Measurements from ENCODE around the gene AK3. TPM values are rescaled to one million over a fixed set of nuclear protein-coding genes. Genes with fewer than 3 reads are reported as not detected.

The AK3 gene
- total RNA-seq, 1 experiment from 2014 or later = 41.5 TPM

GRCh38 chr9:4732890-4733289 is 8.1 kb downstream of the AK3 start:
- H3K27me3 ChIP-seq (ENCODE audit: insufficient read depth, low read length) = no peaks in the 10 kb centered on the region
- H3T11ph ChIP-seq (ENCODE audit: low read length) = no peak overlapping the region
- no peak for TF ChIP-seq CTCF (conservative IDR thresholded peaks at IDR 0.05)
- Mint-ChIP-seq H3K9me3 (no peaks in the 10 kb centered on the region), H3K27me3 (ENCODE audit: low read depth) (no peaks in the 10 kb centered on the region), H3K4me1 (peaks cover 2 to 3% of the 10 kb centered on the region in 2 experiments; a peak in 1 of 4 replicates), H3K36me3 (ENCODE audit: insufficient read depth in 1 of 3, low read depth in 3 of 3) (peaks cover 0 to 9% (median 0%) of the 10 kb centered on the region in 3 experiments; a peak in 3 of 7 replicates), H3K27ac (no peak overlapping the region), H3K4me3 (no peak overlapping the region)
- peaks cover 6% of the 10 kb centered on the region for H3K79me1 ChIP-seq (ENCODE audit: insufficient read depth, low read depth, low read length, poor library complexity, severe bottlenecking)
- H3K4me1 ChIP-seq (ENCODE audit: insufficient read depth, low read length) = no peaks in the 10 kb centered on the region
- H4K5ac ChIP-seq (ENCODE audit: insufficient read length, low read depth, low read length) = no peak overlapping the region
- no peak overlapping the region for H4K8ac ChIP-seq (replicated peaks; ENCODE audit: insufficient read length, low read depth, low read length)
- no peak overlapping the region for H3K4ac ChIP-seq (ENCODE audit: low read depth, low read length)
- no peak overlapping the region for H3K14ac ChIP-seq (ENCODE audit: insufficient read depth, low read length)
- no CpG with 5 or more reads among the region's 1 CpG for WGBS (ENCODE audit: extremely low coverage, insufficient read length, low lambda C conversion rate)
- H3K23ac ChIP-seq (ENCODE audit: insufficient read length, low read depth, low read length) = no peak overlapping the region
- H4K20me1 ChIP-seq (ENCODE audit: control insufficient read depth, insufficient read depth, insufficient read length) = no peaks in the 10 kb centered on the region
- H3K27ac ChIP-seq (ENCODE audit: insufficient read length, low read depth, low read length) = no peak overlapping the region
- no peak overlapping the region for H2AFZ ChIP-seq (ENCODE audit: low read length)
- H4K91ac ChIP-seq (ENCODE audit: insufficient read length, low read depth, low read length) = no peak overlapping the region
- H3K9me3 ChIP-seq (ENCODE audit: control insufficient read depth, low read depth, low read length) = no peaks in the 10 kb centered on the region
- no peak overlapping the region for H2AK5ac ChIP-seq (ENCODE audit: insufficient read length, low read length)
- H3K18ac ChIP-seq (ENCODE audit: insufficient read length, low read depth, low read length) = no peak overlapping the region
- DNase-seq = no peak
- no peak overlapping the region for H2BK12ac ChIP-seq (ENCODE audit: insufficient read length, low read depth, low read length)
- no peak overlapping the region for H3K9ac ChIP-seq (ENCODE audit: extremely low read depth, insufficient read length, low read length)
- no peak overlapping the region for H2BK15ac ChIP-seq (ENCODE audit: low read depth, low read length)
- no peak overlapping the region for H2BK120ac ChIP-seq (ENCODE audit: low read depth, low read length, poor library complexity, severe bottlenecking)
- no peak overlapping the region for H2BK20ac ChIP-seq (ENCODE audit: low read depth, low read length, poor library complexity, severe bottlenecking)
- no peak overlapping the region for H3K56ac ChIP-seq (ENCODE audit: insufficient read length, low read depth, low read length)
- no peaks in the 10 kb centered on the region for H3K23me2 ChIP-seq (ENCODE audit: insufficient read length, low read depth, low read length, poor library complexity, severe bottlenecking)
- H3K4me2 ChIP-seq (ENCODE audit: insufficient read depth, insufficient read length, low read length) = no peak overlapping the region
- peaks cover 4% of the 10 kb centered on the region; the same call in 1 of the 2 replicates for H3K79me2 ChIP-seq (ENCODE audit: insufficient read depth, low read length)
- no peak overlapping the region for H2BK5ac ChIP-seq (ENCODE audit: insufficient read length, low read length)
